Neural cell (in vitro differentiated cells): ENCODE measurements around the gene TRMT2A.

ENCODE experiments used
- EP300 ChIP-seq: fragments of 450-650 bp; conservative IDR thresholded peaks from 2 replicates; pipeline ENCODE4 v1.6.1; 2014; ENCODE audit warnings: antibody characterized with exemption, mild to moderate bottlenecking, moderate library complexity; ENCODE audit not compliant: poor library complexity, severe bottlenecking
- EZH2 ChIP-seq: fragments of 200-600, 300-800 bp; shearing (Covaris generic), sonication (generic); IDR thresholded peaks from 2 replicates; pipeline ENCODE4 v1.6.1; 2014; ENCODE audit warnings: antibody characterized with exemption, low read length, borderline replicate concordance, mild to moderate bottlenecking; ENCODE audit not compliant: insufficient read depth, poor library complexity, severe bottlenecking
- POLR2AphosphoS5 ChIP-seq: IDR thresholded peaks from 2 replicates; pipeline ENCODE4 v1.6.1; 2012
- SMC3 ChIP-seq: fragments of 450-650 bp; conservative IDR thresholded peaks from 2 replicates; pipeline ENCODE4 v1.6.1; 2014; ENCODE audit warnings: antibody characterized with exemption, mild to moderate bottlenecking, moderate library complexity; ENCODE audit not compliant: poor library complexity
- TF ChIP-seq, protein P1 (sequence below): IDR thresholded peaks from 2 replicates; pipeline ENCODE4 v1.6.1; 2012; ENCODE audit warnings: borderline replicate concordance
- TF ChIP-seq, protein P2 (sequence below): fragments of 450-650 bp; IDR thresholded peaks from 2 replicates; pipeline ENCODE4 v1.5.1; 2014; ENCODE audit warnings: antibody characterized with exemption, mild to moderate bottlenecking, moderate library complexity; ENCODE audit not compliant: poor library complexity, severe bottlenecking

DNA sequence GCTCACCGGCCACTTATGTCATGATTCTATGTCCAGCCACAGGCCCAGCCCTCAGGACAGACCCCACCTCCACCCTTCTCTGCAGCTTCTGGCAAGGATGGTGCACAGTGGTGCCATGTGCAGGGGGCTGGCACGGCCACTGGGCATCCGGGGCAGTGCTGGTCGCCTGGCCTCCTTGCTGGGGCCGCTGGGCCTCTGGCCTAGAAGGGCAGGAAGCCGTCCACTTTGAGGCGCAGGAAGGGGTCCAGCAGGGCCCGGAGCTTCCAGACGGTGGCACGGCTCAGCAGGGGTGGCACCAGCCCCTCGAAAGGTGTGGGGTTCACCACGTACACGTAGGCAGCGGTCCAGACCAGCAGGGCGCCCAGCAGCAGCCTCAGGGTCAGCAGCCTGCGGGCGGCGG is 31.4 kb upstream of the TRMT2A start:
- TF ChIP-seq EZH2, result no peak
- TF ChIP-seq, protein P1, sequence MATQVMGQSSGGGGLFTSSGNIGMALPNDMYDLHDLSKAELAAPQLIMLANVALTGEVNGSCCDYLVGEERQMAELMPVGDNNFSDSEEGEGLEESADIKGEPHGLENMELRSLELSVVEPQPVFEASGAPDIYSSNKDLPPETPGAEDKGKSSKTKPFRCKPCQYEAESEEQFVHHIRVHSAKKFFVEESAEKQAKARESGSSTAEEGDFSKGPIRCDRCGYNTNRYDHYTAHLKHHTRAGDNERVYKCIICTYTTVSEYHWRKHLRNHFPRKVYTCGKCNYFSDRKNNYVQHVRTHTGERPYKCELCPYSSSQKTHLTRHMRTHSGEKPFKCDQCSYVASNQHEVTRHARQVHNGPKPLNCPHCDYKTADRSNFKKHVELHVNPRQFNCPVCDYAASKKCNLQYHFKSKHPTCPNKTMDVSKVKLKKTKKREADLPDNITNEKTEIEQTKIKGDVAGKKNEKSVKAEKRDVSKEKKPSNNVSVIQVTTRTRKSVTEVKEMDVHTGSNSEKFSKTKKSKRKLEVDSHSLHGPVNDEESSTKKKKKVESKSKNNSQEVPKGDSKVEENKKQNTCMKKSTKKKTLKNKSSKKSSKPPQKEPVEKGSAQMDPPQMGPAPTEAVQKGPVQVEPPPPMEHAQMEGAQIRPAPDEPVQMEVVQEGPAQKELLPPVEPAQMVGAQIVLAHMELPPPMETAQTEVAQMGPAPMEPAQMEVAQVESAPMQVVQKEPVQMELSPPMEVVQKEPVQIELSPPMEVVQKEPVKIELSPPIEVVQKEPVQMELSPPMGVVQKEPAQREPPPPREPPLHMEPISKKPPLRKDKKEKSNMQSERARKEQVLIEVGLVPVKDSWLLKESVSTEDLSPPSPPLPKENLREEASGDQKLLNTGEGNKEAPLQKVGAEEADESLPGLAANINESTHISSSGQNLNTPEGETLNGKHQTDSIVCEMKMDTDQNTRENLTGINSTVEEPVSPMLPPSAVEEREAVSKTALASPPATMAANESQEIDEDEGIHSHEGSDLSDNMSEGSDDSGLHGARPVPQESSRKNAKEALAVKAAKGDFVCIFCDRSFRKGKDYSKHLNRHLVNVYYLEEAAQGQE, result no peak
- TF ChIP-seq EP300, result no peak
- TF ChIP-seq, protein P2, sequence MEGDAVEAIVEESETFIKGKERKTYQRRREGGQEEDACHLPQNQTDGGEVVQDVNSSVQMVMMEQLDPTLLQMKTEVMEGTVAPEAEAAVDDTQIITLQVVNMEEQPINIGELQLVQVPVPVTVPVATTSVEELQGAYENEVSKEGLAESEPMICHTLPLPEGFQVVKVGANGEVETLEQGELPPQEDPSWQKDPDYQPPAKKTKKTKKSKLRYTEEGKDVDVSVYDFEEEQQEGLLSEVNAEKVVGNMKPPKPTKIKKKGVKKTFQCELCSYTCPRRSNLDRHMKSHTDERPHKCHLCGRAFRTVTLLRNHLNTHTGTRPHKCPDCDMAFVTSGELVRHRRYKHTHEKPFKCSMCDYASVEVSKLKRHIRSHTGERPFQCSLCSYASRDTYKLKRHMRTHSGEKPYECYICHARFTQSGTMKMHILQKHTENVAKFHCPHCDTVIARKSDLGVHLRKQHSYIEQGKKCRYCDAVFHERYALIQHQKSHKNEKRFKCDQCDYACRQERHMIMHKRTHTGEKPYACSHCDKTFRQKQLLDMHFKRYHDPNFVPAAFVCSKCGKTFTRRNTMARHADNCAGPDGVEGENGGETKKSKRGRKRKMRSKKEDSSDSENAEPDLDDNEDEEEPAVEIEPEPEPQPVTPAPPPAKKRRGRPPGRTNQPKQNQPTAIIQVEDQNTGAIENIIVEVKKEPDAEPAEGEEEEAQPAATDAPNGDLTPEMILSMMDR, result no peak
- no peak for TF ChIP-seq SMC3
- TF ChIP-seq POLR2AphosphoS5, result no peak
